Effector memory CD8-positive, alpha-beta T cell (primary cell): ENCODE results near the gene TMEM8B.

Experiments used
- ATAC-seq: fragments of 150-1000 bp; cut with Tn5 transposase; replicated peaks from 2 replicates; pipeline ENCODE4 v1.10.0; 2021; ENCODE audit warnings: mild to moderate bottlenecking, moderate library complexity
- DNase-seq, 3 experiments: peaks; one replicate each; pipeline ENCODE4 v3.0.0; 2021
- H3K27ac Mint-ChIP-seq, 2 donors: one replicate each; pipeline ENCODE4 v1.8.0; 2022; ENCODE audit warnings: mild to moderate bottlenecking in 2 of 2, mixed read lengths in 2 of 2, moderate library complexity in 2 of 2
- H3K27me3 Mint-ChIP-seq, 2 donors: one replicate each; pipeline ENCODE4 v1.8.0; 2022; ENCODE audit warnings: mixed read lengths in 2 of 2
- H3K36me3 Mint-ChIP-seq: one replicate; pipeline ENCODE4 v1.8.0; 2022; ENCODE audit warnings: mild to moderate bottlenecking, moderate library complexity, mixed read lengths; ENCODE audit not compliant: insufficient read depth
- H3K4me1 Mint-ChIP-seq, 2 donors: one replicate each; pipeline ENCODE4 v1.8.0; 2022; ENCODE audit warnings: low read depth in 2 of 2, mixed read lengths in 2 of 2
- H3K4me3 Mint-ChIP-seq, 2 donors: one replicate each; pipeline ENCODE4 v1.8.0; 2022; ENCODE audit warnings: mild to moderate bottlenecking in 2 of 2, mixed read lengths in 2 of 2, moderate library complexity in 2 of 2
- H3K9me3 Mint-ChIP-seq, 2 donors: one replicate each; pipeline ENCODE4 v1.8.0; 2022; ENCODE audit warnings: mixed read lengths in 2 of 2

TMEM8B gene

GRCh38 chr9:35852876-35853865 is 24.1 kb downstream of the TMEM8B start:
- no peak overlapping the region for H3K4me3 Mint-ChIP-seq

GRCh38 chr9:35854091-35854762 is 25.2 kb downstream of the TMEM8B start:
- Mint-ChIP-seq H3K27me3 (peaks cover 7 to 15% of the 10 kb centered on the region in 2 donors), H3K27ac (peak overlapping the region in 1 of 2 donors; percentile 13), H3K4me1 (peaks cover 0 to 8% of the 10 kb centered on the region in 2 donors), H3K9me3 (no peaks in the 10 kb centered on the region), H3K36me3 (no peaks in the 10 kb centered on the region), H3K4me3 (no peak overlapping the region)
- no peak for ATAC-seq
- no peak for DNase-seq

More at GRCh38 chr9:35852876-35853865, 24.1 kb downstream of the TMEM8B start:
- peak overlapping the region in 1 of 2 donors; percentile 13 for H3K27ac Mint-ChIP-seq
- H3K9me3 Mint-ChIP-seq: no peaks in the 10 kb centered on the region
- ATAC-seq (no peak), DNase-seq (no peak)
- peaks cover 7 to 15% of the 10 kb centered on the region in 2 donors for H3K27me3 Mint-ChIP-seq
- no peaks in the 10 kb centered on the region for H3K4me1 Mint-ChIP-seq
- peaks cover 2% of the 10 kb centered on the region for H3K36me3 Mint-ChIP-seq

GRCh38 chr9:35856206-35856605 is 27.2 kb downstream of the TMEM8B start:
- no peaks in the 10 kb centered on the region for H3K9me3 Mint-ChIP-seq
- no peak overlapping the region for H3K27ac Mint-ChIP-seq
- no peak for DNase-seq
- no peak overlapping the region for H3K4me3 Mint-ChIP-seq
- H3K27me3 Mint-ChIP-seq: peaks cover 9 to 22% of the 10 kb centered on the region in 2 donors
- peaks cover 0 to 9% of the 10 kb centered on the region in 2 donors for H3K4me1 Mint-ChIP-seq
- no peaks in the 10 kb centered on the region for H3K36me3 Mint-ChIP-seq
- no peak for ATAC-seq

GRCh38 chr9:35856882-35857281 is 27.9 kb downstream of the TMEM8B start:
- H3K4me1 Mint-ChIP-seq: peaks cover 0 to 12% of the 10 kb centered on the region in 2 donors
- H3K27me3 Mint-ChIP-seq: peaks cover 16 to 28% of the 10 kb centered on the region in 2 donors
- no peaks in the 10 kb centered on the region for H3K9me3 Mint-ChIP-seq
- no peaks in the 10 kb centered on the region for H3K36me3 Mint-ChIP-seq
- no peak for DNase-seq
- H3K4me3 Mint-ChIP-seq: no peak overlapping the region
- ATAC-seq: no peak
- no peak overlapping the region for H3K27ac Mint-ChIP-seq

GRCh38 chr9:35858458-35858857 is 29.4 kb downstream of the TMEM8B start:
- H3K4me3 Mint-ChIP-seq: no peak overlapping the region
- peaks cover 0 to 12% of the 10 kb centered on the region in 2 donors for H3K4me1 Mint-ChIP-seq
- DNase-seq (no peak), ATAC-seq (no peak)
- no peaks in the 10 kb centered on the region for H3K9me3 Mint-ChIP-seq
- peaks cover 26 to 41% of the 10 kb centered on the region in 2 donors for H3K27me3 Mint-ChIP-seq
- H3K27ac Mint-ChIP-seq: no peak overlapping the region
- H3K36me3 Mint-ChIP-seq: no peaks in the 10 kb centered on the region

GRCh38 chr9:35859310-35859989 is 30.4 kb downstream of the TMEM8B start:
- DNase-seq (no peak), ATAC-seq (peak; percentile 43)
- no peak overlapping the region for H3K27ac Mint-ChIP-seq
- no peak overlapping the region for H3K4me3 Mint-ChIP-seq
- peaks cover 33 to 51% of the 10 kb centered on the region in 2 donors for H3K27me3 Mint-ChIP-seq
- H3K4me1 Mint-ChIP-seq: peaks cover 0 to 12% of the 10 kb centered on the region in 2 donors
- no peaks in the 10 kb centered on the region for H3K9me3 Mint-ChIP-seq
- H3K36me3 Mint-ChIP-seq: no peaks in the 10 kb centered on the region

- H3K27ac Mint-ChIP-seq: no peak overlapping the region
- H3K9me3 Mint-ChIP-seq: no peaks in the 10 kb centered on the region
- ATAC-seq (no peak), DNase-seq (no peak)
- no peak overlapping the region for H3K4me3 Mint-ChIP-seq
- H3K36me3 Mint-ChIP-seq: peaks cover 2% of the 10 kb centered on the region
- H3K4me1 Mint-ChIP-seq: peaks cover 0 to 12% of the 10 kb centered on the region in 2 donors
- H3K27me3 Mint-ChIP-seq: peaks cover 33 to 56% of the 10 kb centered on the region in 2 donors
Observed at GRCh38 chr9:35859990-35860339, 30.9 kb downstream of the TMEM8B start.

GRCh38 chr9:35861161-35861897 is 32.3 kb downstream of the TMEM8B start:
- ATAC-seq: no peak
- DNase-seq: no peak
- Mint-ChIP-seq H3K27ac (peak overlapping the region in 1 of 2 donors; percentile 20), H3K9me3 (no peaks in the 10 kb centered on the region), H3K27me3 (peaks cover 39 to 46% of the 10 kb centered on the region in 2 donors), H3K4me3 (no peak overlapping the region), H3K36me3 (peaks cover 2% of the 10 kb centered on the region), H3K4me1 (peaks cover 0 to 12% of the 10 kb centered on the region in 2 donors)

GRCh38 chr9:35862328-35862727 is 33.3 kb downstream of the TMEM8B start:
- H3K9me3 Mint-ChIP-seq: no peaks in the 10 kb centered on the region
- H3K4me1 Mint-ChIP-seq: peaks cover 0 to 12% of the 10 kb centered on the region in 2 donors

GRCh38 chr9:35863583-35863982 is 34.6 kb downstream of the TMEM8B start:
- Mint-ChIP-seq H3K36me3 (peaks cover 2% of the 10 kb centered on the region), H3K27ac (no peak overlapping the region), H3K9me3 (no peaks in the 10 kb centered on the region), H3K27me3 (peaks cover 50 to 55% of the 10 kb centered on the region in 2 donors), H3K4me3 (no peak overlapping the region), H3K4me1 (peaks cover 0 to 10% of the 10 kb centered on the region in 2 donors)
- no peak for ATAC-seq
- DNase-seq: no peak

More at GRCh38 chr9:35862328-35862727, 33.3 kb downstream of the TMEM8B start:
- Mint-ChIP-seq H3K27ac (no peak overlapping the region), H3K27me3 (peaks cover 38 to 42% of the 10 kb centered on the region in 2 donors), H3K4me3 (no peak overlapping the region), H3K36me3 (peaks cover 2% of the 10 kb centered on the region)
- ATAC-seq (no peak), DNase-seq (no peak)

- Mint-ChIP-seq H3K27me3 (peaks cover 53 to 65% of the 10 kb centered on the region in 2 donors), H3K4me1 (peaks cover 0 to 3% of the 10 kb centered on the region in 2 donors), H3K36me3 (peaks cover 2% of the 10 kb centered on the region), H3K27ac (no peak overlapping the region), H3K4me3 (no peak overlapping the region), H3K9me3 (no peaks in the 10 kb centered on the region)
- DNase-seq (no peak), ATAC-seq (no peak)
Observed at GRCh38 chr9:35864695-35865255, 35.7 kb downstream of the TMEM8B start.

GRCh38 chr9:35867538-35867937 is 38.5 kb downstream of the TMEM8B start:
- no peaks in the 10 kb centered on the region for H3K9me3 Mint-ChIP-seq
- H3K4me3 Mint-ChIP-seq: no peak overlapping the region
- H3K27ac Mint-ChIP-seq: peak overlapping the region in 1 of 2 donors; percentile 56
- DNase-seq (no peak), ATAC-seq (no peak)
- peaks cover 2% of the 10 kb centered on the region for H3K36me3 Mint-ChIP-seq
- H3K27me3 Mint-ChIP-seq: peaks cover 38 to 46% of the 10 kb centered on the region in 2 donors
- no peaks in the 10 kb centered on the region for H3K4me1 Mint-ChIP-seq
